Measurements from ENCODE around the gene AQP1. TPM values are rescaled to one million over a fixed set of nuclear protein-coding genes. Genes with fewer than 3 reads are reported as not detected.
A peak's percentile ranks its signal among the peaks of the same experiment; 100 is the strongest.

Gene AQP1
- total RNA-seq, 8 experiments from 2014 or later, result 0.45 to 233 (median 0.68) TPM

DNA sequence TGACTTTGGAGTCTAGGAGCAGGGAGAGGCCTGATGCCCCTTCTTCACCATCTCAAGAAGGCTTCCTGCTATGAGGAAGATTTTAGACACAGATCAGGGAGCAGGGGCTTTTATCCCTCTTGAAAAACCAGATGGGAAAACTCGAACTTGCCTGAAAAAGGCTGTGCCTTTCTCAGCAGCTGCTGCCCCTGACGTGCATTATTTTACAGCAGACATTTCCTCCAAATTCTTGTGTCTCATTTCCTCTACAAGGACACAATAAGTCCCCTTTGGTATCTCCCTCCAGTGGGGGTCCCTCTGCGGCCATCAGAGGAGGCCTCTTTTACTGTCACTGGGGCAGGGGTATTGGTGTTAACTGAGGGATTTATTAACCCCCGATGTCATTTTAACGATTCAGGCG lies 38.0 kb upstream of the AQP1 start:
- Histone ChIP-seq H3K4me3 (no peak overlapping the region), H3K4me1 (replicated peaks in 1 of 2) (peaks cover 6 to 8% of the 10 kb centered on the region in 2 donors), H3K27ac (no peak overlapping the region)
- in situ Hi-C loops (cut with MboI; ENCODE audit: low pct_unique_long_range_greater_than_20kb in 2 of 9, low sequenced_read_pairs in 9 of 9, unreplicated experiment in 9 of 9), result no loop called here
- ATAC-seq (replicated peaks in 6 of 8), result no peak
- 25 to 100% (median 55%) methylated on average over 1 to 5 of the region's 6 CpGs; no CpG with 5 or more reads in 2 of the 10 experiments for WGBS, 10 experiments

DNA sequence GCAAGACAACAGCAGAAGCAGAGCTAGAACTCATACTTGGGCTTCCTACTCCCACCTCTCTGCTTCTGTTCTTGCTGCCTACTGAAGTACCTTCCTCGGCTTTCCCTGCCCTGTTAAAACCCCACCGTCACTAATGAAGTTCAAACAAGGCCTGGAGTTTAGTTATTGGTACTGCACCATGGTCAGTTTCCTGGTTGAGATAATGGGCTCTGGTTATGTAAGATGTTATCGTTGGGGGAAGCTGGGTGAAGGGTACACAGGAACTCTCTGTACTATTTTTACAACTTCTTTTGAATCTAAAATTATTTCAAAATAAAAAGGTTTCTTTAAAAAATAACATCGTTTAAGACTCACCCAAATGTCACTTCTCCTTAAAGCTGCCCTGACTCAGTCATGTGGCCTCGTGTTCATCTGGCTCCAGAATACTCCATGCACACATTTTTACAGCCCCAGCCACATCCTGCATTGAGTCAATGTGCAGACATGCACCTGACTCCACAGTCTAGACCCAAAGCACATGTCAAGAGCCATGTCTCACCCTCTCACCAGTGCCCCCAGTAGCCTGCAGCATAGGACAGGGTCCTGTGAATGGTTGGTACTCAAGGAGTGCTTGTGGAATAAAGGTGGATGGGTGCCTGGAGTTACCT lies 36.9 kb upstream of the AQP1 start:
- no peak for ATAC-seq (replicated peaks in 6 of 8)
- no peak overlapping the region for H3K27ac ChIP-seq
- H3K4me3 ChIP-seq, result no peak overlapping the region
- H3K4me1 ChIP-seq (replicated peaks in 1 of 2), result peaks cover 4 to 7% of the 10 kb centered on the region in 2 donors
- WGBS, 10 experiments, result 52 to 93% (median 81%) methylated on average over 2 to 4 of the region's 5 CpGs; no CpG with 5 or more reads in 3 of the 10 experiments
- in situ Hi-C loops (cut with MboI; ENCODE audit: low pct_unique_long_range_greater_than_20kb in 2 of 9, low sequenced_read_pairs in 9 of 9, unreplicated experiment in 9 of 9), result no loop called here

DNA sequence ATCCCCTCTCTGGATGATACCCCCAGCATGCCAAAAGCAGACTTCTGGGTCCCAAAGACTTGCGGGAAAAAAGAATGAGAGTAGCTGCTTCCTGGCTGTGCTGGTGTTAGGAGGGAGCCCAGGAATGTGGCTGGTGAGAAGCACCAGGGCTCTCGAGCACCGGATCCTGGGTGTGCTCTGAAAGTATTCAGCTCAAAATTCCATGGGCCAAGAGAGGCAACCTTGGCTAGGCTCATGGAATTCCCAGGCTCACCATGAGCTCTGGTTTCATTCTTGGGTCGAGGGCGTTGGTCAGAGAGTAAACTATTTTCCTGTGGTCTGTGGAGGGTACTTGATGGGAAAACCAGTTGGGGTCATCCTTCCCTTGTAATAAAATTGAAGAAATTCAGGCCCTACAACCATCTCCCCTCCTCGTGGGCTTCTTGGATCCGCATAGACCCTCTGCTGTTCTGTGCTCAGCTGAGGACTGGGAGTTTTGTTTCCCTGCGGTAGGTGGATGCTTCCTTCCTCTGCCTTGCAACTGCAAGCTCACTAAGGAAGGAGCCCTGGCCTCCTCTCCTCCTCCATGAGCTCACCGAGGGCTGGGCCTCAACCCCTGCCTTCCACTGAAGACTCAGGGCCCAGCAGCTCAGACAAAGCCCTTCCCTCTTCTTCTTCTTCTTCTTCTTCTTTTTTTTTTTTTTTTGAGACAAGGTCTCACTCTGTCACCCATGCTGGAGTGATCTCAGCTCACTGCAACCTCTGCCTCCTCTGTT lies 34.5 kb upstream of the AQP1 start:
- Histone ChIP-seq H3K4me3 (no peak overlapping the region), H3K4me1 (replicated peaks in 1 of 2) (peaks cover 0 to 8% of the 10 kb centered on the region in 2 donors), H3K27ac (no peak overlapping the region)
- no peak for ATAC-seq (replicated peaks in 6 of 8)
- 69 to 100% (median 82%) methylated on average over 1 to 5 of the region's 9 CpGs; no CpG with 5 or more reads in 2 of the 10 experiments for WGBS, 10 experiments
- in situ Hi-C loops (cut with MboI; ENCODE audit: low pct_unique_long_range_greater_than_20kb in 2 of 9, low sequenced_read_pairs in 9 of 9, unreplicated experiment in 9 of 9), result no loop called here

DNA sequence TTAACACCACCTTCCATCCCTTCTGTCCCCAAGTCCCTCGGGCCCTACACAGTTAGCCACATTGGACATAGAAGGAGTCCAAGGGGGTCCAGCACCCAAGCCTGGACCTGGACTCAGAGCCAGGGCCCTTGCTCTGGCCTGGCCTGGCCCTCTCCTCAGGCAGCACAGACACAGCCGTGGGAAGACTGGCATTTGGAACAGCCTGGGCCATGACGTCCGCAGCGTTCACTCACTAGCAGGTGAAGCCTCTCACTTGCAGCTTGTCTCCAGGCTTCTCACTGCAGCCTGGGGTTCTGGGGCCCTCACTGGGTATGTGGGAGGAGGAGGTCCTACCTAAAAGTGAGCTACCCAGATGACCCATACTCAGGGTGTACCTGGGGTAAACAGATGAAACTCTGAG lies 33.7 kb upstream of the AQP1 start:
- WGBS, 10 experiments, result 80 to 86% methylated on average over 1 to 2 of the region's 5 CpGs; no CpG with 5 or more reads in 8 of the 10 experiments
- Histone ChIP-seq H3K4me3 (no peak overlapping the region), H3K4me1 (replicated peaks in 1 of 2) (peaks cover 0 to 8% of the 10 kb centered on the region in 2 donors), H3K27ac (no peak overlapping the region)
- no peak for ATAC-seq (replicated peaks in 6 of 8)
- in situ Hi-C loops (cut with MboI; ENCODE audit: low pct_unique_long_range_greater_than_20kb in 2 of 9, low sequenced_read_pairs in 9 of 9, unreplicated experiment in 9 of 9), result no loop called here

DNA sequence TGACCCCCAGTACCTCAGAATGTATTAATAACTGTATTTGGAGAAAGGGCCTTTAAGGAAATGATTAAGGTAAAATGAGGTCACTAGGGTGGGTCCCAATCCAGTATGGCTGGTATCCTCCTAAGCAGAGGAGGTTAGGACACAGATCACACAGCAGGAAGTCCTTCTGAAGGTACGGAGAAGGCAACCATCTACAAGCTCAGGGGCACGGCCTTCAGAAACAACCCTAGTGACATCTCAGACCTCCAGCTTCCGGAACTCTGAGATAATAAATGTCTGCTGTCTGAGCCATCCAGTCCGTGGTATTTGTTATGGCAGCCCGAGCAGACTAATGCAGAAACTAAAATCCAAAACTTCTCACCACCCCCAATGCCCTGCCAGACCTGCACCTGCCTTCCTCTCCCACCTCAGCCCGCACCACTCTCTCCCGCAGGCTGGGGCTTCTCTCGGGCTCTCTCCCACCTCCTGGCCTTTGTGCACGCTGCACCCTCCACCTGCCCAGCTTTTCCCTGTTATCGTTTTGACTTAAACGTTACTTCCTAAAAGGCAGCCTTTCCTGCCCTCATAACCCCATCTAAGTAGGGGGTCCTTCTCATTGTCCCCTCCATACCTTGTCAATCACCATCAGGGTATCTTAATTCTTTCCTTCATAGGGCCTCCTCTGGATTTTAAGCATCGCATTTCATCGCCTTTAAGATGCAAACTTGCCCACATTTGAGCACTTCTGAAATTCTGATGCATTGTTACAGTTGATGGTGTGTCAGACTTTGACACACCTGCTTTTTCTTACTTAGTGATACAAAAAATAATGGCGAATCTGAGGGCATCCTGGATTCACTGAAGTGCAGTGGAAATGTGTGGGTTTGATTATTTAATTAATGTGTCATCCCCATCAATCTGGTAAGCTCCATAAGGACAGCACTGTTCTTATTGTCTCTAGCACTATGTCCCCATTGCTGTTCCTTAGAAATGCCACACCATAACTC lies 32.2 kb upstream of the AQP1 start:
- no peak overlapping the region for H3K4me3 ChIP-seq
- peaks cover 0 to 8% of the 10 kb centered on the region in 2 donors for H3K4me1 ChIP-seq (replicated peaks in 1 of 2)
- 0 to 100% (median 80%) methylated on average over 1 to 9 of the region's 14 CpGs for WGBS, 10 experiments
- in situ Hi-C loops (cut with MboI; ENCODE audit: low pct_unique_long_range_greater_than_20kb in 2 of 9, low sequenced_read_pairs in 9 of 9, unreplicated experiment in 9 of 9), result no loop called here
- no peak for ATAC-seq (replicated peaks in 6 of 8)
- no peak overlapping the region for H3K27ac ChIP-seq

DNA sequence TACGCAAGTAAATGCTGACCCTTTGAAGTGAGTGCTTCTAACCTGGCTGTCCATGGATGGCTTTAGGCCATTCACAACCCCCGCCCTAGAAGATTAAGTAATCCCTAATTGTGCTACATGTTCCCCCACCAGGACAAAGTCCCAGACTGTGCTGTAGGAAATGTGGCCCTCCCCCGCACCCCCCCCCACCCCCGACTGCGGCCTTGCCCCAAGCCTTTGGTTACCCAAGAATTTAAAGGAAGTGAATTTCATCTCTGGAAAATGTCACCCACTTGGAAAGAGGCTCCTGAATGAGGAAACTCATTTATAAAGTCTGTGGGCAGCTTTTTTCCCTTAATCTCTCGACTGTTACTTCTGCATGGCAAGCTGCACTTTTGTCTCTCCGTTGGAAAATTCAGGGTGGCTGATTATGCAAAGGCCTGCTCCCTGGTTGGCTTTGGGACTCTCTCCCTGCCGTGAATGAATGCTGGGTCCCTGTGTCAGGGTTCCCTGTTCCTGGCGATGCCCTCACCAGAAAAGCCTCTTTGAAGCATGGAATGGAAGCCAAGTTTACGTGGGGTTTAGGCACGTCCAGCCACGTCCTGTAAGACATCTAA lies 31.4 kb upstream of the AQP1 start:
- Histone ChIP-seq H3K4me3 (no peak overlapping the region), H3K4me1 (replicated peaks in 1 of 2) (peaks cover 0 to 8% of the 10 kb centered on the region in 2 donors), H3K27ac (no peak overlapping the region)
- in situ Hi-C loops (cut with MboI; ENCODE audit: low pct_unique_long_range_greater_than_20kb in 2 of 9, low sequenced_read_pairs in 9 of 9, unreplicated experiment in 9 of 9), result no loop called here
- no peak for ATAC-seq (replicated peaks in 6 of 8)
- WGBS, 10 experiments, result 52 to 100% (median 74%) methylated on average over 1 to 6 of the region's 12 CpGs; no CpG with 5 or more reads in 5 of the 10 experiments

DNA sequence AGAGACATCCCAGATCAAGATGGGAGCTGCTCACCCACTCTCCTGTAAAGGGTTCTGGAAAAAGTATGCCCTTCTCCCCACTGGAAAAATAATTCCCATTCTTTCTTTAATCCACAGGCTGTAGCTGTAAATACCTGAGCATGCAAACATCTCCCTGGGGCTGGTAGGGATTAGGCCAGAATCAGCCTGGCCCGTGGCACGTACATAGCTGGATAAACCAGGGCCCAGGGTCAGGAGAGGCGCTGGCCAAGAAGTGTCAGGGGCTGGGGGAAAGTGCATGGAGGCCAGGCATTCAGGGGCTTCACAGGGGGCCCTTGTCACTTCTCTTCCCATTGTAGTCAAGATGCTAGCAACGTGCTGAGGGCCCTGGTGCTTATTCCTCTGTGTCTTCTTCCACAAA lies 30.7 kb upstream of the AQP1 start:
- 69 to 100% (median 82%) methylated on average over 1 to 3 of the region's 4 CpGs; no CpG with 5 or more reads in 7 of the 10 experiments for WGBS, 10 experiments
- in situ Hi-C loops (cut with MboI; ENCODE audit: low pct_unique_long_range_greater_than_20kb in 2 of 9, low sequenced_read_pairs in 9 of 9, unreplicated experiment in 9 of 9), result no loop called here
- peaks cover 0 to 8% of the 10 kb centered on the region in 2 donors for H3K4me1 ChIP-seq (replicated peaks in 1 of 2)
- H3K27ac ChIP-seq, result no peak overlapping the region
- no peak overlapping the region for H3K4me3 ChIP-seq
- peak in 1 of 8 experiments; percentile 45 for ATAC-seq (replicated peaks in 6 of 8)

DNA sequence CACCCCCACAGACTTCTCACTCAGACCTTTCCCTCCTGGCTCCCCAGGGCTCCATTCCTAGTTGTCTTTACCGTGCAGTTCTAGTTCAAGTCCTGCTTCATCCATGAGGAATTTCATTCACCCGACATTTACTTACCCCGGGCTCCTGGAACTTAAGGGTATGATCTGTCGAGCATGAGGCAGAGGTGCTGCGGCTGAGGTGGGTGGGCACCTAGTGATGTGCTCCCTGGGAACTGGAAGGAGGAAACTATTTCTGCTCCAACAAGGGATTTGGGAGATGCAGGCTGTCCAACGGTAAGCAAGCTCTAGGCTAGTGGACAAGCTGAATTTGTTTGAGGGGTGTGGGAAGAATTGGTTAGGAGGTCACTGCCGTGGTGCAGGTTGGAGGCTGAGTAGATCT lies 30.2 kb upstream of the AQP1 start:
- in situ Hi-C loops (cut with MboI; ENCODE audit: low pct_unique_long_range_greater_than_20kb in 2 of 9, low sequenced_read_pairs in 9 of 9, unreplicated experiment in 9 of 9), result no loop called here
- 85 to 100% (median 92%) methylated on average over 2 to 6 of the region's 7 CpGs; no CpG with 5 or more reads in 6 of the 10 experiments for WGBS, 10 experiments
- no peak overlapping the region for H3K4me3 ChIP-seq
- peaks cover 0 to 11% of the 10 kb centered on the region in 2 donors for H3K4me1 ChIP-seq (replicated peaks in 1 of 2)
- no peak overlapping the region for H3K27ac ChIP-seq
- ATAC-seq (replicated peaks in 6 of 8), result no peak

DNA sequence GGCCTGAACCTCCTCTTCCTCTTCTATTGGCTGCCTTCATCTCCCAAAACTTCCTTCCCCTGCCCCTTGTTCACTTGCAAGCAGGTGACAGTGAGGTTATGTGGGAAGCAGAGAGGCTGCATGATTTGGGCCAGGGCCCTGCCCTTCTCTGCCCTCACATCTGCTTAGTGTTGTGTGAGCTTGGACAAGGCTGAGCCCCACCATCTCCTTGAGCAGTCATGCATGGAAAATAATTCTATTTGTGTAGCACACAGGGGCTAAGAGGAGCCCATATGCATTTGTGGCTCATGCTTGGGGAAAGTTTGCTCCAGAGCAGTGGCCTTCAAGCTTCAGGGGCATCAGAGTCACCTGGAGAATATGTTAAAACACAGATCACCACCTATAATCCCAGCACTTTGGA lies 26.8 kb upstream of the AQP1 start:
- no peak for ATAC-seq (replicated peaks in 6 of 8)
- Histone ChIP-seq H3K4me3 (no peak overlapping the region), H3K4me1 (replicated peaks in 1 of 2) (peaks cover 21 to 35% of the 10 kb centered on the region in 2 donors), H3K27ac (no peak overlapping the region)
- in situ Hi-C loops (cut with MboI; ENCODE audit: low pct_unique_long_range_greater_than_20kb in 2 of 9, low sequenced_read_pairs in 9 of 9, unreplicated experiment in 9 of 9), result no loop called here

DNA sequence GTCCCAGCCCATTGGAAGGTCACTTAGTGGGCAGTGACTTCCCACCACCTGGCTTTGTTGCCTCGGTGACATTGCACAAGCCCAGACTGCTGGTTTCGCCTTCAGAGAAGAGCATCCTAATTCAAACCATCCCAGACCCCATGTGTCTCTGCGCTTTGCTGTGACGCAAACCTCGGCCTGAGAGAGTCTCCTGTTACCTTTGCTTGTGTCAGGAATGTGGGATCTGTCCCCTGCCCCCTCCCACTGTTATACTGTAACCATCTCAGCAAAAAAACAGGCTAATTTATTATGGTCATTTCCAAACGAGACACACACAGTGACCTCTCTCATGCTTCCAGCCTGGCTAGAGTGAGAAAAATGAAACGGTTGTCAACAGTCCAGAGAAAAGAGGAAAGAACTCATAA lies 25.0 kb upstream of the AQP1 start:
- H3K27ac ChIP-seq, result peak overlapping the region in 1 of 2 donors; percentile 42
- no peak overlapping the region for H3K4me3 ChIP-seq
- in situ Hi-C loops (cut with MboI; ENCODE audit: low pct_unique_long_range_greater_than_20kb in 2 of 9, low sequenced_read_pairs in 9 of 9, unreplicated experiment in 9 of 9), result no loop called here
- peak in 5 of 8 experiments; percentile 2 to 59 (median 36) for ATAC-seq (replicated peaks in 6 of 8)
- peaks cover 21 to 28% of the 10 kb centered on the region in 2 donors for H3K4me1 ChIP-seq (replicated peaks in 1 of 2)
- WGBS, 10 experiments, result 6 to 92% (median 52%) methylated on average over 1 to 4 of the region's 7 CpGs; no CpG with 5 or more reads in 1 of the 10 experiments

DNA sequence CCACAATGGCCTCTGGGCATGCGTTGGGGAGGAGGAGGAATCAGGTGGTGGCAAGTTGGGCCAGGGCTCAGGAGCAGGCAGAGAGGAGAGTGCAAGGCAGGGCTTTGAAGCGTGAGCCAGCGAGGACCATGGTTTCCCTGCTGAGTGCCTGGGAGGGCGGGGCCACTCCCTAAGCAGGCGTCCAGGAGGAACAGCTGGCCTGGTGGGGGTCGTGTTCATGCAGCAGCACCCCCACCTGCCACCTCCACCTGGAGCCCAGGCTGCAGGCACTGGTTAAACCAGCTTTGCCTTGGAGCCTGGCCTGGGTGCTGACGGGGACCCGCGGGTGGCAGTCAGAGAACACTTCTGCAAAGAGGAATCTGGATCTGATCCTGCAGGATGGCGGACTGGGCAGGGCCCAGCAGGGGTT lies 24.2 kb upstream of the AQP1 start:
- WGBS, 10 experiments, result 0 to 100% (median 84%) methylated on average over 1 to 7 of the region's 10 CpGs; no CpG with 5 or more reads in 4 of the 10 experiments
- Histone ChIP-seq H3K4me3 (no peak overlapping the region), H3K4me1 (replicated peaks in 1 of 2) (peaks cover 21 to 28% of the 10 kb centered on the region in 2 donors), H3K27ac (no peak overlapping the region)
- peak in 6 of 8 experiments; percentile 7 to 50 (median 24) for ATAC-seq (replicated peaks in 6 of 8)
- in situ Hi-C loops (cut with MboI; ENCODE audit: low pct_unique_long_range_greater_than_20kb in 2 of 9, low sequenced_read_pairs in 9 of 9, unreplicated experiment in 9 of 9), result no loop called here

DNA sequence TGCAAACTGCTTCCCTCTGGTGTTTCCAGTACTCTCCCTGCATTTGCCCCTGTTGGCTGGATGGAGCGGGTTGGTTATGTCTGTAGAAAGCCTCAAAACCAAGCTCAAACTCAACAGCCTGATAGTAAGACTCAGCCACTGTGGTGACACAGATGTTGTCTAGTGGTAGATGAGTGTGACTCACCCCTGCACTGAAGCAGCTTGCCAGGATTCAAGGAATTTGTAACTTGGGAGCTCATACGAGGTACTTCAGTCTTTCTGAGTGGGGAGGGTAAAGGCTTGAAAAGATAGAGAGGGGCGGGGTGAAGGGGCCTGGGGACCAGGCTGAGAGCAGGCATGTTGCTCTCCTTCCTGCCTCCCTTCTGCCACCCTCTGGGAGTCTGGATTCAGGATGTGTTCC lies 22.9 kb upstream of the AQP1 start:
- WGBS, 10 experiments, result 0 to 63% (median 32%) methylated on average over 1 to 2 of the region's 3 CpGs; no CpG with 5 or more reads in 6 of the 10 experiments
- in situ Hi-C loops (cut with MboI; ENCODE audit: low pct_unique_long_range_greater_than_20kb in 2 of 9, low sequenced_read_pairs in 9 of 9, unreplicated experiment in 9 of 9), result no loop called here
- Histone ChIP-seq H3K4me1 (replicated peaks in 1 of 2) (peaks cover 21 to 32% of the 10 kb centered on the region in 2 donors), H3K4me3 (no peak overlapping the region), H3K27ac (no peak overlapping the region)
- ATAC-seq (replicated peaks in 6 of 8), result peak in 7 of 8 experiments; percentile 75 to 86 (median 85)

Data from motor neuron (in vitro differentiated cells).